Neutrophil (primary cell): ENCODE results near the gene USH2A.

Experiments
- H3K27ac ChIP-seq: fragments of 200-600 bp; sonication (generic); 2 replicates; pipeline ENCODE4 v1.5.1; 2016; ENCODE audit warnings: mild to moderate bottlenecking, moderate library complexity
- H3K27me3 ChIP-seq: fragments of 200-600 bp; sonication (generic); 2 replicates; pipeline ENCODE4 v1.6.0; 2016; ENCODE audit warnings: mild to moderate bottlenecking
- H3K36me3 ChIP-seq: fragments of 200-600 bp; sonication (generic); 2 replicates; pipeline ENCODE4 v1.5.1; 2017
- H3K4me1 ChIP-seq, 2 experiments: fragments of 200-600 bp in 1 of 2; sonication (generic) in 1 of 2; 1 replicate in 1 of 2; 2 replicates in 1 of 2; pipeline versions ENCODE4 v1.5.1 to v1.6.1; 2013 to 2016; ENCODE audit warnings: low read depth in 1 of 2, low read length in 1 of 2, mild to moderate bottlenecking in 1 of 2, moderate library complexity in 1 of 2; ENCODE audit not compliant: control insufficient read depth in 1 of 2, insufficient read depth in 1 of 2
- H3K4me3 ChIP-seq, 2 experiments: fragments of 200-600 bp in 1 of 2; sonication (generic) in 1 of 2; 1 replicate in 1 of 2; 2 replicates in 1 of 2; pipeline ENCODE4 v1.5.1; 2013 to 2016; ENCODE audit warnings: low read depth in 1 of 2, low read length in 1 of 2, mild to moderate bottlenecking in 1 of 2, moderate library complexity in 1 of 2
- H3K9me3 ChIP-seq: fragments of 200-600 bp; sonication (generic); 2 replicates; pipeline ENCODE4 v1.5.1; 2016
- TF ChIP-seq, protein P1 (sequence below): fragments of 200-600 bp; sonication (generic); IDR thresholded peaks from 2 replicates; pipeline ENCODE4 v1.5.1; 2016; ENCODE audit warnings: antibody characterized with exemption

Gene USH2A

DNA sequence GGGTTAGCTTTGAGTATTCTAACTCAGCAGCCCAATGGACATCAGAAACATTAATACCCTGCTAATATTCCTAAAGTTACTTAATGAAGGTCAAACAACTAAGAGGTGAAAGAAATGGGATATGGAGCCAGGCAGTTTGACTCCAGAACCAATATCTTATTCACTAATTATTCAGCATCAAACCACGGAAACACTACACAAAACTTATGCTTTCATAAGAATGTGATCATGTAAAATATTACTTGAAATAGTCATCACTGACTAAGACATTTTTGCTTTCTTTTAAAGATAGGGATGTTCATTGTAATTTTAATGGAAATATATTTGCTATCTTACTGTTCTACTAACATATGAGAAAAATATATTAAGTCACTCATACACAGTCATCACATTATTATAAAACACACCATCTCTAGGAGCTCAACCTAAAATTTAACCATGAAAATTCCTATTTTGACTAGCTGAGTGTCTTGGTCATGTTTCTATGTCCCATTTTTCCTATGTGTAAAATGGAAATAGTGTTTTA, 615.3 kb downstream of the USH2A start:
- no peaks in the 10 kb centered on the region for H3K36me3 ChIP-seq
- TF ChIP-seq, protein P1, sequence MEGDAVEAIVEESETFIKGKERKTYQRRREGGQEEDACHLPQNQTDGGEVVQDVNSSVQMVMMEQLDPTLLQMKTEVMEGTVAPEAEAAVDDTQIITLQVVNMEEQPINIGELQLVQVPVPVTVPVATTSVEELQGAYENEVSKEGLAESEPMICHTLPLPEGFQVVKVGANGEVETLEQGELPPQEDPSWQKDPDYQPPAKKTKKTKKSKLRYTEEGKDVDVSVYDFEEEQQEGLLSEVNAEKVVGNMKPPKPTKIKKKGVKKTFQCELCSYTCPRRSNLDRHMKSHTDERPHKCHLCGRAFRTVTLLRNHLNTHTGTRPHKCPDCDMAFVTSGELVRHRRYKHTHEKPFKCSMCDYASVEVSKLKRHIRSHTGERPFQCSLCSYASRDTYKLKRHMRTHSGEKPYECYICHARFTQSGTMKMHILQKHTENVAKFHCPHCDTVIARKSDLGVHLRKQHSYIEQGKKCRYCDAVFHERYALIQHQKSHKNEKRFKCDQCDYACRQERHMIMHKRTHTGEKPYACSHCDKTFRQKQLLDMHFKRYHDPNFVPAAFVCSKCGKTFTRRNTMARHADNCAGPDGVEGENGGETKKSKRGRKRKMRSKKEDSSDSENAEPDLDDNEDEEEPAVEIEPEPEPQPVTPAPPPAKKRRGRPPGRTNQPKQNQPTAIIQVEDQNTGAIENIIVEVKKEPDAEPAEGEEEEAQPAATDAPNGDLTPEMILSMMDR: no peak
- H3K9me3 ChIP-seq: no peaks in the 10 kb centered on the region
- H3K27me3 ChIP-seq: no peaks in the 10 kb centered on the region
- H3K4me1 ChIP-seq: no peaks in the 10 kb centered on the region
- H3K4me3 ChIP-seq: no peak overlapping the region
- no peak overlapping the region for H3K27ac ChIP-seq

GRCh38 chr1:215807218-215807617, 616.0 kb downstream of the USH2A start:
- H3K27ac ChIP-seq: no peak overlapping the region

GRCh38 chr1:215797859-215798258, 625.4 kb downstream of the USH2A start:
- Histone ChIP-seq H3K36me3 (no peaks in the 10 kb centered on the region), H3K4me1 (no peaks in the 10 kb centered on the region), H3K4me3 (no peak overlapping the region), H3K27me3 (no peaks in the 10 kb centered on the region), H3K27ac (no peak overlapping the region), H3K9me3 (no peaks in the 10 kb centered on the region)
- TF ChIP-seq, protein P1: no peak

More at GRCh38 chr1:215807218-215807617, 616.0 kb downstream of the USH2A start:
- Histone ChIP-seq H3K36me3 (no peaks in the 10 kb centered on the region), H3K27me3 (no peaks in the 10 kb centered on the region), H3K4me3 (no peak overlapping the region), H3K9me3 (no peaks in the 10 kb centered on the region), H3K4me1 (no peaks in the 10 kb centered on the region)
- TF ChIP-seq, protein P1: no peak

DNA sequence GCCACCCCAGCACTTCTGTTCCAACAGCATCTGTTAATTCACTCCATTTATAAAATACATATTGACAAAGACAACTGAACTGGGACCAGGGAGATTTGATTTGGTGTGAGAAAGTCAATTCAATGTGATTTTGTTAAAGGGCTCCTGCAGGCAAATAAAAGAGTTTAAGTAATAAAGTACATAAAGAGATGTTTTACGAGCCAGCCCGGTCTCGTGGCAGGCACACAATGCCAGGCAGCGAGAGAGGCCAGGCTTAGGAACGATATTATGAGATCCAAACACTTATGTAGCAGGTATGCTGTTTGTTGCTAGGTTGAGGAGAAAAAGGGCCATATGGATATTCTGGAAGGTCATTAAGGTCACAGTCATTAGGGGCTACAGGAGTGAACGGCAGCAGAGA, 629.1 kb downstream of the USH2A start:
- TF ChIP-seq, protein P1: no peak
- H3K27me3 ChIP-seq: no peaks in the 10 kb centered on the region
- H3K36me3 ChIP-seq: no peaks in the 10 kb centered on the region
- no peak overlapping the region for H3K4me3 ChIP-seq
- H3K27ac ChIP-seq: no peak overlapping the region
- no peaks in the 10 kb centered on the region for H3K9me3 ChIP-seq
- no peaks in the 10 kb centered on the region for H3K4me1 ChIP-seq

GRCh38 chr1:215793180-215793579, 630.1 kb downstream of the USH2A start:
- TF ChIP-seq, protein P1: no peak
- H3K4me3 ChIP-seq: no peak overlapping the region
- H3K27ac ChIP-seq: no peak overlapping the region
- H3K36me3 ChIP-seq: no peaks in the 10 kb centered on the region
- H3K27me3 ChIP-seq: no peaks in the 10 kb centered on the region
- no peaks in the 10 kb centered on the region for H3K9me3 ChIP-seq
- H3K4me1 ChIP-seq: no peaks in the 10 kb centered on the region

DNA sequence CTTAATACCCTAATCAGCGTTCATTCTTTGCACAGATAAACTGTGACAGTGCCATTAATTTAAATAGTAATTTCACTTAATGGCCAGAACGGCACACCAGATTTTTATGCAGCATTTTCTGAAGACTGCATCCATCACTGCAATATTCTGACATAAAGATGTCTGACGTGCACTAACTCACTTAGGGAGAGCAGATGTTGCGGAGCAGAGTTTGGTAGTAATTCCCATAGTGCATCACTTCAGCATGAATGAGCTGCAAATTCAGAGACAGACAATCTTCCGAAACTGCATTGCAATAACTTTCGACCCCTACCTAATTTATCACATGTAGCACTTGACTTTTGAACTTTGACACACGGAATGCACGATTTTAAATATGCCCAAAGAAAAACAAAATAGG, 630.8 kb downstream of the USH2A start:
- no peaks in the 10 kb centered on the region for H3K27me3 ChIP-seq
- H3K9me3 ChIP-seq: no peaks in the 10 kb centered on the region
- no peaks in the 10 kb centered on the region for H3K36me3 ChIP-seq
- no peak overlapping the region for H3K27ac ChIP-seq
- no peaks in the 10 kb centered on the region for H3K4me1 ChIP-seq
- TF ChIP-seq, protein P1: no peak
- no peak overlapping the region for H3K4me3 ChIP-seq
